Spleen (tissue), 7 donors: ENCODE results near the gene ENTR1.

Experiments
- CTCF ChIP-seq, 11 experiments: fragments of 200-600 bp in 7 of 11; fragments of 450-650 bp in 4 of 11; sonication (generic) in 4 of 11; IDR thresholded peaks in 8 of 11; conservative IDR thresholded peaks in 3 of 11; 1 replicate in 7 of 11; 2 replicates in 4 of 11; pipeline versions ENCODE4 v1.4.0 to v1.8.0; 2016 to 2021; ENCODE audit warnings: antibody characterized with exemption in 11 of 11, inconsistent platforms in 4 of 11, mild to moderate bottlenecking in 1 of 11
- POLR2A ChIP-seq, 3 donors: fragments of 450-650 bp; IDR thresholded peaks; one replicate each; pipeline ENCODE4 v1.5.1; 2017; ENCODE audit warnings: antibody characterized with exemption in 3 of 3, mild to moderate bottlenecking in 1 of 3
- POLR2AphosphoS5 ChIP-seq, 3 donors: sonication (generic); formaldehyde crosslinking; IDR thresholded peaks; one replicate each; pipeline ENCODE4 v1.5.1; 2017; ENCODE audit warnings: antibody characterized with exemption in 3 of 3
- donor health status: DM: no; HTN: no; CAD: no; lungs with moderate emphysema.
- donor health status: DM: no; HTN: no; CAD: no.
- donor health status: DM: no; HTN: no; CAD: no.

GRCh38 chr9:136395020-136395340 is 15.4 kb downstream of the ENTR1 start:
- TF ChIP-seq POLR2A (IDR thresholded peaks at IDR 0.05) = no peak
- TF ChIP-seq CTCF (IDR thresholded peaks at IDR 0.05 in 8 of 11, conservative IDR thresholded peaks at IDR 0.05 in 3 of 11) = no peak
- no peak for TF ChIP-seq POLR2AphosphoS5 (IDR thresholded peaks at IDR 0.05)
